ENCODE data around the gene UROD. TPM values are rescaled to one million over a fixed set of nuclear protein-coding genes. Genes with fewer than 3 reads are reported as not detected.
"Not testable (repeated sequence)": the region's sequence is repeated elsewhere in the genome, so short reads cannot be mapped to it uniquely, and the experiment has no call there.

UROD gene
- polyA plus RNA-seq, 4 donors, result 52.1 to 85.4 (median 73.8) TPM

GRCh38 chr1:45059829-45060228, 47.8 kb downstream of the UROD start:
- FAIRE-seq (no peak), DNase-seq (no peak)
- WGBS, 3 donors, result 80 to 83% (median 81%) methylated on average over 2 of the region's 2 CpGs

GRCh38 chr1:45062463-45062862, 50.4 kb downstream of the UROD start:
- not testable (repeated sequence) for FAIRE-seq; H3K4me1 ChIP-seq (ENCODE audit: control insufficient read depth in 3 of 3, insufficient read depth in 2 of 3, low read depth in 1 of 3, low read length in 2 of 3); H3K4me3 ChIP-seq (ENCODE audit: low read depth in 1 of 3, low read length in 3 of 3); DNase-seq; H3K27ac ChIP-seq (ENCODE audit: low read depth in 1 of 3, low read length in 2 of 3); H3K9me3 ChIP-seq (ENCODE audit: control insufficient read depth in 2 of 2, insufficient read depth in 1 of 2, low read depth in 1 of 2, low read length in 1 of 2); H3K36me3 ChIP-seq (ENCODE audit: control insufficient read depth in 3 of 3, insufficient read depth in 2 of 3, low read depth in 1 of 3, low read length in 3 of 3); H3K27me3 ChIP-seq (ENCODE audit: control insufficient read depth in 3 of 3, insufficient read depth in 3 of 3, low read length in 3 of 3)
- 95 to 96% (median 95%) methylated on average over 4 of the region's 4 CpGs for WGBS, 3 donors

More at GRCh38 chr1:45059829-45060228, 47.8 kb downstream of the UROD start:
- Histone ChIP-seq H3K4me1 (ENCODE audit: control insufficient read depth in 3 of 3, insufficient read depth in 2 of 3, low read depth in 1 of 3, low read length in 2 of 3) (no peaks in the 10 kb centered on the region), H3K27me3 (ENCODE audit: control insufficient read depth in 3 of 3, insufficient read depth in 3 of 3, low read length in 3 of 3) (peaks cover 0 to 2% (median 0%) of the 10 kb centered on the region in 3 donors), H3K36me3 (ENCODE audit: control insufficient read depth in 3 of 3, insufficient read depth in 2 of 3, low read depth in 1 of 3, low read length in 3 of 3) (peaks cover 2 to 7% (median 3%) of the 10 kb centered on the region in 3 donors), H3K4me3 (ENCODE audit: low read depth in 1 of 3, low read length in 3 of 3) (no peak overlapping the region), H3K9me3 (ENCODE audit: control insufficient read depth in 2 of 2, insufficient read depth in 1 of 2, low read depth in 1 of 2, low read length in 1 of 2) (no peaks in the 10 kb centered on the region), H3K27ac (ENCODE audit: low read depth in 1 of 3, low read length in 2 of 3) (no peak overlapping the region)

GRCh38 chr1:45065083-45065482, 53.0 kb downstream of the UROD start:
- Histone ChIP-seq H3K4me3 (ENCODE audit: low read depth in 1 of 3, low read length in 3 of 3) (no peak overlapping the region), H3K36me3 (ENCODE audit: control insufficient read depth in 3 of 3, insufficient read depth in 2 of 3, low read depth in 1 of 3, low read length in 3 of 3) (no peaks in the 10 kb centered on the region), H3K27me3 (ENCODE audit: control insufficient read depth in 3 of 3, insufficient read depth in 3 of 3, low read length in 3 of 3) (no peaks in the 10 kb centered on the region), H3K27ac (ENCODE audit: low read depth in 1 of 3, low read length in 2 of 3) (no peak overlapping the region), H3K4me1 (ENCODE audit: control insufficient read depth in 3 of 3, insufficient read depth in 2 of 3, low read depth in 1 of 3, low read length in 2 of 3) (no peaks in the 10 kb centered on the region), H3K9me3 (ENCODE audit: control insufficient read depth in 2 of 2, insufficient read depth in 1 of 2, low read depth in 1 of 2, low read length in 1 of 2) (no peaks in the 10 kb centered on the region)
- 83 to 93% (median 92%) methylated on average over 2 of the region's 2 CpGs for WGBS, 3 donors
- no peak for DNase-seq
- FAIRE-seq, result no peak

Other genes starting within 250 kb of the UROD start
- 1,000 to 10,000 TPM; 1,153 to 3,026 (median 2,284) TPM for gene RPS8, start 236.7 kb upstream of the UROD start, polyA plus RNA-seq
- gene BEST4, start 224.1 kb upstream of the UROD start, polyA plus RNA-seq, result 10 to 100 TPM in 2 of 4 donors, 1 to 10 TPM in 2; 7.4 to 33.0 (median 14.8) TPM
- gene PLK3, start 211.9 kb upstream of the UROD start, polyA plus RNA-seq, result 10 to 100 TPM in 2 of 4 donors, 1 to 10 TPM in 2; 5.4 to 16.7 (median 10.6) TPM
- gene DYNLT4, start 204.9 kb upstream of the UROD start, polyA plus RNA-seq, result under 1 TPM in 2 of 4 donors, not detected in 2; 0.46 to 0.75 TPM
- gene BTBD19, start 203.7 kb upstream of the UROD start, polyA plus RNA-seq, result 10 to 100 TPM in 1 of 4 donors, 1 to 10 TPM in 3; 1.1 to 14.7 (median 1.7) TPM
- gene PTCH2, start 169.0 kb upstream of the UROD start, polyA plus RNA-seq, result 1 to 10 TPM in 1 of 4 donors, under 1 TPM in 3; 0.27 to 3.2 (median 0.36) TPM
- gene EIF2B3, start 25.7 kb upstream of the UROD start, polyA plus RNA-seq, result 10 to 100 TPM in 2 of 4 donors, 1 to 10 TPM in 2; 5.6 to 19.4 (median 12.5) TPM
- gene HECTD3, start 930 bp upstream of the UROD start, polyA plus RNA-seq, result 100 to 1,000 TPM in 2 of 4 donors, 10 to 100 TPM in 2; 54.2 to 148 (median 81.9) TPM
- gene ZSWIM5, start 194.4 kb downstream of the UROD start, polyA plus RNA-seq, result 1 to 10 TPM; 3.8 to 8.1 (median 4.3) TPM

Measured in small intestine (tissue), 7 donors.